Esophagus mucosa (tissue), 1 donor: ENCODE measurements around the gene ZWILCH. TPM values are rescaled to one million over a fixed set of nuclear protein-coding genes. Genes with fewer than 3 reads are reported as not detected.

ENCODE experiments used
- ATAC-seq: fragments of 200-7000 bp; cut with Tn5 transposase; one replicate; pipeline ENCODE4 v1.9.1; 2020
- total RNA-seq: library from RNA; stranded (reverse); gene quantifications from one replicate; pipeline ENCODE4 v1.2.4, GENCODE V29; 2023
- donor health status: DM: yes; HTN: yes; CAD: no.

Gene ZWILCH
- total RNA-seq, 1 donor from 2014 or later, result 8.9 TPM

DNA sequence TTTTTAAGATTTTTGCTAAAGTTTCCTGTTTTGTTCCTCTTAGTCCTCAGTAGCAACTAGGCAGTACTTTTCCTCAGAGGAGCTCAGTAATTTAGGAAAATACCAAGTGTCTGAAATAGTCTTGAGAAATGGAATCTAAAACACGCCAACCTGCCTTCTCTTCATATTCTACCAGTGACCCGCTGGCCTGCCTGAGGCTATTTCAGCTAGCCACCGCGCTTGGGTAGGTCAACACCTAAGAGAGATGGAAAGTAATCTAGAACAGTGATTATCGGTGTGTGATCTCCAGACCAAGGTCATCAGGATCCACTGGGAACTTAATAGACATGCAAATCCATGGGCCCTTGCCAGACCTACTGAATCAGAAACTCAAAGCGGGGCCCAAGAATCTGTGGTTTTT lies 53.1 kb downstream of the ZWILCH start:
- ATAC-seq, result no peak

DNA sequence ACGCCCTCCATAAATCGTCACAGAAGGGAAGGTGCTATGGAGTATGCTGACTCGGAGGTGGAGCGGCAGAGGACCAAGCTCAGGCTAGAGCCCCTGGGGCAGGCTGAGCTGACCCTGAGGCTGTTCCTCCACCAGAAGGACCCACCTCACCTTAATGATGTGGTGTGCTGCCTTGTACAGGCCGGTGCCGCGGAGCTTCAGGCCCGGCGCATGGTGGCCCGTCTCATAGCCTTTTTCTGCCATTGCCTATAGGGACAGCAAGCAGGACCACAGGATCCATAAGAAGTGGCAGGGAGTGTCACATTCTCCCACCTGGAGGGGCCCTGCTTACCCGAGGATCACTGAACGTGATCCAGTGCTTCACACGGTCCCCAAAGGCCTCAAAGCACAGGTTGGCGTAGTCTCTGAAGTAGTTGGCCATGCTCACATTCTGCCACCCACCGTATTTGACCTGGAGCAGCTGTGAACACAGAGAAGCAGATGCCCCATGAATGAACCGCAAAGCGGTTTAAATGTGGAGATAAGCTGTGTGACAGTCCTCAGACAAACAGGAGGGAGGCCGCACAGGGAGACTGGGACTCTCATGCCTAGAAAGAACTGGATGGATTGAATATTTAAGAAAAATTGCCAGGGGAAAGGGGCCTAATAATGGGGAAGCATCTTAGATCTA lies 55.9 kb downstream of the ZWILCH start:
- ATAC-seq, result no peak

- no peak for ATAC-seq
These were observed 58.0 kb downstream of the ZWILCH start for GRCh38 chr15:66563126-66563525.

- ATAC-seq, result no peak
These were observed 58.5 kb downstream of the ZWILCH start for GRCh38 chr15:66563566-66564110.

GRCh38 chr15:66564136-66565041 lies 59.3 kb downstream of the ZWILCH start:
- peak; percentile 29 for ATAC-seq

- no peak for ATAC-seq
These were observed 60.1 kb downstream of the ZWILCH start for GRCh38 chr15:66565141-66565641.

DNA sequence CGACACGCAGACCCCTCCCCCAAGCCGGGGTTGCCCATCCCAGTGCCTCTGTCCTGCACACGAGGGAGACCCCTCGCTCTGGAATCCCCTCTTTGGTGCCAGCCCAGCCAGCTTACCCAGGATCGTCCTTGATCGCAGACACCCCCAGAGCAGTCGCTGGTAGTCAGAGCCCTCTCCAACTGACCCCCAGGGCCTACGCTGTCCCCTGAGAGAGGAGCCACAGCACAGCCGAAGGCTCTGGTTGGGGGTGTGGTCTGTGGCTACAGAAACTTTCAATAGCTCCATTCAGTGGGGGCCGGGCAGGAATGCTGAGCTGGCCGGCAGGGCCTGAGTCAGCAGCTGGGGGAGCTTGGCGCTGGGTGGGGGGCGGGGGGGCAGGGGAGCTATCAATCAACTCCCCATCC lies 60.6 kb downstream of the ZWILCH start, which contains the start of gene LCTL:
TSS of gene LCTL (minus strand) at position 258 of the 404 bp plus-strand sequence. CDS start 633 bp downstream, outside the sequence.
- ATAC-seq, result no peak

DNA sequence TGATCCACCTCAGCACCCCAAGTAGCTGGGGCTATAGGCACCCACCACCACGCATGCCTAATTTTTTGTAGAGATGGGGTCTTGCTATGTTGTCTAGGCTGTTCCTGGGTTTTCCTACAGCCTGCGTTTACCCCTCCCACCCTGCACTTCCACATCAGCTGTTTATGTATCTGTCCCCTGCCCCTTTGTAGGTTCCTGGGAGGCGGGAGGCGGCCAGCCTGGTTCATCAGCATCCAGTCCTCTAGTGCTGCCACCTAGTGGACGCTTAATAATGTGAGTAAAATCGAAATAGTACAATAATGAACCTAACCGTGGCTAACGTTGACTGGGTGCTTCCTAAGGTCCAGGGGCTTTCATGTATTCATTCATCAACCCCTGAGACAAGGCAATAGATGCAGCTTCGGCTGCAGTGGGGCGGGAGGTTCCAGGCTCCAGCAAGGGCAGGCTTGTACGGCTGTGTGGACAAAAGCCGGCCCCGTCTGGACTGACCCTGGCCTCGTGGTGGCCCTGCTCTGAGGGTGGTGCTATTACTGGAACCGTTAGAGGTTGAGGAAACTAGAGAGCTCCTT lies 61.9 kb downstream of the ZWILCH start:
- ATAC-seq, result peak; percentile 54

GRCh38 chr15:66567897-66568296 lies 62.8 kb downstream of the ZWILCH start:
- ATAC-seq, result no peak

GRCh38 chr15:66569461-66570137 lies 64.5 kb downstream of the ZWILCH start:
- ATAC-seq, result no peak

DNA sequence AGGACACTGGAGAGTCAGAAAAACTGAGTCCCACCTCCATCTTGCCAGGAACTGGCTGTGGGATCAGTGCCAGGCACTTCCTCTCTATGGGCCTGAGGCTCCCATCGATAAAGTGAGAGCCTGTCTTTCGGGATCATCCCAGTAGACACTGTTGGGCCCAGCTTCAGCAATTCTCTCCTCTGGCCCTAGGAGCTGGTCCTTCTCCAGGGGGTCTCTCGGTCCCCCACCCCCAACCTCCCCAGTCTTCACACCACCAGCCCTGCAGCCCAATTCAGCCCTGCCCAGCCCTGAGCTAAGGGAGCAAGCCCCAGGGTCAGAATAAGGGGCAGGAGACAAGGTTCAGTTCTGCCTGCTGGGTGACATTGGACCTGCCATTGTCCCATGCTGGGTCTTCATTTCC lies 65.2 kb downstream of the ZWILCH start:
- ATAC-seq, result no peak

DNA sequence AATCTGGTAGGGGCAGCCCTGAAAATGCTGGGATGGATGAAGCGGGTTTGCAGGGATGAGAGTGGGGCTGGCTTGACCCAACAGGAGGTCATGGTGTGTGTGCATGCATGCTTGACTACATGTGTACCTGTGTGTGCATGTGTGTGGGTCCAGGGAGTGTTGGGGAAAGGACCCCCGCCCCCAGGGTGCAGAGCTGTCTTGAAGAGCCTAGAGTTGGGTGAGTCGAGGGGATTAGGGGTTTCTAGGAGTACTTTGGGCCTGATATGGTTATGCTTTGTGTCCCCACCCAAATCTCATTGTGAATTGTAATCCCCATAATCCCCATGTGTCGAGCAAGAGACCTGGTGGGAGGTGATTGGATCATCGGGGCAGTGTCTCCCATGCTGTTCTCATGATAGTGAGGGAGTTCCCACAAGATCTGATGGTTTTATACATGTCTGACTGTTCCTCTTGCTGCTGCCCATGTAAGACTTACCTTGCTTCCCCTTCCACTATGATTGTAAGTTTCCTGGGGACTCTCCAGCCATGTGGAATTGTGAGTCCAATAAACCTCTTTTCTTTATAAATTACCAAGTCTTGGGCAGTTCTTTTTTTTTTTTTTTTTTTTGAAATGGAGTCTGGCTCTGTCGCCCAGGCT lies 65.8 kb downstream of the ZWILCH start:
- no peak for ATAC-seq

DNA sequence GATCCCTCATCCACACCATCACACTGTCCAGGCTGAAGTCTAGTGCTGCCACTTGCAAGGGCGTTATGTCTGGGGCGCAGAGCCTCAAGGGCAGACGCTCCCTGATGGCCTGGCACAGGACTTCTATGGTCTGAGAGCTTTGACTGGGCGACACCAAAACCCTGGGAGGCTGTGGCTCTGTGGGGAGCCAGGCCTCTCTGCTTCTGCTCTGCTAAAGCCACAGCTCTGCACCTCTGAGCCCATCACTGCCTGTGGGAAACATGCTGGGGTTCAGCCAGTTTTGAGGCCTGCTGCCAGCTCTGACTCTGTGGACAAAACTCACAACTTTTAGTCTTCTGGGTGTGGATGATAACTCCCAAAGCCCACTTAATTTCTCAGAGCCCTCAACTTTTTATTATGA lies 67.0 kb downstream of the ZWILCH start:
- ATAC-seq, result no peak

GRCh38 chr15:66573348-66573718 lies 68.2 kb downstream of the ZWILCH start:
- ATAC-seq, result no peak

- ATAC-seq, result no peak
These were observed 68.8 kb downstream of the ZWILCH start for GRCh38 chr15:66573719-66574595.

- ATAC-seq, result no peak
These were observed 69.4 kb downstream of the ZWILCH start for GRCh38 chr15:66574596-66574950.

DNA sequence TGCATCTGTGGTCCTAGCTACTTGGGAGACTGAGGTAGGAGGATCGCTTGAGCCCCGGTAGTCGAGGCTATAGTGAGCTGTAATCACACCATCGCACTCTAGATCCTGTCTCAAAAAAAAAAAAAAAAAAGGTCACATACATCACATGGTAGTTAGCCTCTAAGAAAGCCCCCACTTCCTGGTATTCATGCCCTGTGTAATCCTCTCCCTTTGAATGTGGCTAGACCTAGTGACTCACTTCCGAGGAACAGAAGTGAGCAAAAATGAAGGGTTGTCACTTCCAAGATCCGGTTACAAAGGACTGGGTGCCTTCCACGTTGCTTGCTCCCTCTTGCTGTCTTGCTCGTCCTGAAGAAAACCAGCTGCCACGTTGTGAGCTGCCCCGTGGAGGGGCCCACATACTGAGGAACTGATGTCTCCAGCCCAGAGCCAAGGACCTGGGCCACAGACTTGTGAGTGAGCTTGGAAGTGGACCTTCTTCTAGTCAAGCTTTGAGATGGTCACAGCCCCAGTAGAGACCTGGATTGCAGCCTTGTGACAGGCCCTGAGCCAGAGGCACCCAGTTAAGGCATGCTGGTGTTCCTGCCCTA lies 73.3 kb downstream of the ZWILCH start:
- peak; percentile 76 for ATAC-seq

DNA sequence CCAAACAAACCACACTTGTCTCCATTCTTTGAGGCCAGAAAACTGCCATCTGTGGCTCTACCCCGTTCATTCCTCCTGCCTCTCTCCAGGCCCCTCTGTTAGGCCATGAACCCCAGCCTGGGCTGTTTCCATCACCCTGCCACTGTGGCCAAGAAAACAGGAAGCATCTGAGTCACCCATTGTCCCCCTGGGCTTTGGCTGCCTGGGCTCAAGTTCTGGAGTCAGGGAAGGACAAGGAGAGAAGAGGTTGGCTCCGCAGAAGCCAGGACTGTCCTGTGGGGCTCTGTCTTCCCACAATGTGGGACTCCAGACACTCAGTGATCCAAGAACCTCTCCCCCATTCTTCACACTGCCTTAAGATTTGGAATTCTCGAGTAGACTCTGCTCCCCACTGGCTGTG lies 75.5 kb downstream of the ZWILCH start:
- peak; percentile 23 for ATAC-seq

- no peak for ATAC-seq
These were observed 76.9 kb downstream of the ZWILCH start for GRCh38 chr15:66581972-66582537.
